CD4-positive, alpha-beta T cell (primary cell): ENCODE measurements around the gene G3BP1. TPM values are rescaled to one million over a fixed set of nuclear protein-coding genes. Genes with fewer than 3 reads are reported as not detected.
A peak's percentile ranks its signal among the peaks of the same experiment; 100 is the strongest.

ENCODE experiments used
- ATAC-seq: fragments of 200-7000 bp; cut with Tn5 transposase; one replicate; pipeline ENCODE4 v1.10.0; 2022; ENCODE audit warnings: mild to moderate bottlenecking; ENCODE audit not compliant: poor library complexity
- CTCF ChIA-PET: fragments of 350-600 bp; sonication (Branson Sonifier 250); formaldehyde crosslinking; loops from one replicate; lab custom pipeline; 2021; ENCODE audit warnings: antibody characterized with exemption, inconsistent platforms; lab: Charles Lee
- POLR2A ChIA-PET: fragments of 350-600 bp; sonication (Branson Sonifier 250); formaldehyde crosslinking; loops from one replicate; lab custom pipeline; 2021; ENCODE audit warnings: antibody characterized with exemption, inconsistent platforms; lab: Charles Lee
- DNase-seq, 14 experiments: peaks; one replicate each; pipeline ENCODE4 v3.0.0-alpha.2; 2013 to 2020; ENCODE audit warnings: mixed read lengths in 2 of 14
- H3K27ac ChIP-seq, 2 donors: one replicate each; pipeline versions ENCODE4 v1.5.1 to v1.7.0; 2013; ENCODE audit warnings: low read length in 2 of 2, low read depth in 1 of 2, mild to moderate bottlenecking in 1 of 2
- H3K27me3 ChIP-seq, 2 experiments: 1 replicate in 1 of 2; 2 replicates in 1 of 2; pipeline versions ENCODE4 v1.6.1 to v1.7.0; 2013; ENCODE audit warnings: low read length in 2 of 2, control low read depth in 1 of 2, mild to moderate bottlenecking in 1 of 2, moderate library complexity in 1 of 2; ENCODE audit not compliant: insufficient read depth in 2 of 2, control insufficient read depth in 1 of 2
- H3K36me3 ChIP-seq: one replicate; pipeline ENCODE4 v1.6.1; 2013; ENCODE audit warnings: low read length, control low read depth; ENCODE audit not compliant: insufficient read depth
- H3K4me1 ChIP-seq: one replicate; pipeline ENCODE4 v1.6.1; 2013; ENCODE audit warnings: low read length, control low read depth; ENCODE audit not compliant: insufficient read depth
- H3K4me3 ChIP-seq: one replicate; pipeline ENCODE4 v1.5.1; 2013; ENCODE audit warnings: mild to moderate bottlenecking, low read length, moderate library complexity
- H3K9me3 ChIP-seq, 2 experiments: 1 replicate in 1 of 2; 2 replicates in 1 of 2; pipeline versions ENCODE4 v1.6.1 to v1.7.0; 2013; ENCODE audit warnings: low read length in 2 of 2, mild to moderate bottlenecking in 2 of 2, control low read depth in 1 of 2, moderate library complexity in 1 of 2; ENCODE audit not compliant: control insufficient read depth in 1 of 2, insufficient read depth in 1 of 2
- H3K27ac Mint-ChIP-seq: one replicate; pipeline ENCODE4 v1.8.0; 2020; ENCODE audit warnings: mixed read lengths
- H3K27me3 Mint-ChIP-seq: one replicate; pipeline ENCODE4 v1.8.0; 2021; ENCODE audit warnings: mixed read lengths
- H3K36me3 Mint-ChIP-seq: one replicate; pipeline ENCODE4 v1.8.0; 2021; ENCODE audit warnings: low read depth, mixed read lengths
- H3K4me1 Mint-ChIP-seq: one replicate; pipeline ENCODE4 v1.8.0; 2021; ENCODE audit warnings: low read depth, mixed read lengths
- H3K4me3 Mint-ChIP-seq: one replicate; pipeline ENCODE4 v1.8.0; 2020; ENCODE audit warnings: mild to moderate bottlenecking, mixed read lengths
- H3K9me3 Mint-ChIP-seq: one replicate; pipeline ENCODE4 v1.8.0; 2020; ENCODE audit warnings: mixed read lengths
- CTCF ChIP-seq: fragments of 200-600 bp; IDR thresholded peaks from one replicate; pipeline ENCODE4 v1.8.0; 2022; ENCODE audit warnings: antibody characterized with exemption, mild to moderate bottlenecking
- intact Hi-C, 2 experiments: fragments of 100-400 bp; cut with DNase I in 1 of 2; cut with micrococcal nuclease in 1 of 2; formaldehyde crosslinking; loops; one replicate each; pipeline versions ENCODE4 v1.15.1 to v1.9.0; 2023 to 2025; cut with DNase I, micrococcal nuclease
- total RNA-seq, 174 experiments: library from RNA in 2 of 174; stranded (reverse) in 2 of 174; gene quantifications; one replicate each; pipeline ENCODE4 v1.2.3 and lab custom pipeline; 2021 to 2026

Gene G3BP1
- total RNA-seq, 2 experiments from 2014 or later: 82.3 to 83.9 TPM

GRCh38 chr5:151758430-151759241 is 13.1 kb upstream of the G3BP1 start, which contains the start of gene ATOX1:
Gene ATOX1, minus strand, starts transcription at chr5:151758631. Its CDS starts 80 bp downstream, at chr5:151758551.
- H3K27ac ChIP-seq: peak within 1 kb of the TSS; percentile 55 to 68
- no peaks in the 10 kb centered on the region for H3K9me3 Mint-ChIP-seq
- H3K9me3 ChIP-seq: no peaks in the 10 kb centered on the region
- ChIA-PET CTCF (interaction anchor here (1.9 to 2.4 kb wide), 2 partner anchors 9 to 13 kb away, joined by 6 to 8 read pairs; partner anchors contain the start of gene G3BP1), POLR2A (interaction anchor here (1.0 to 7.7 kb wide), 5 partner anchors 9 to 17 kb away, joined by 3 to 160 read pairs (median 4); partner anchors contain the start of gene G3BP1)
- H3K27me3 Mint-ChIP-seq: no peaks in the 10 kb centered on the region
- peak within 1 kb of the TSS; percentile 95 for H3K27ac Mint-ChIP-seq
- peaks cover 47% of the 10 kb centered on the region for H3K4me1 Mint-ChIP-seq
- no peaks in the 10 kb centered on the region for H3K27me3 ChIP-seq
- ATAC-seq (peak; percentile 98), DNase-seq (peak; percentile 84 to 96 (median 89))
- H3K4me3 Mint-ChIP-seq: peak within 1 kb of the TSS; percentile 97
- H3K4me3 ChIP-seq: peak within 1 kb of the TSS; percentile 95
- no peak for TF ChIP-seq CTCF
- no peaks in the 10 kb centered on the region for H3K36me3 ChIP-seq
- H3K4me1 ChIP-seq: peaks cover 39% of the 10 kb centered on the region
- intact Hi-C loops: loop anchor here (1.0 to 10.0 kb wide), 3 partner anchors 13 to 674 kb away; partner anchors contain the start of genes G3BP1 (in 2 of the 2), GM2A (in 1 of the 2) and TNIP1 (in 1 of the 2)
- peaks cover 5% of the 10 kb centered on the region for H3K36me3 Mint-ChIP-seq

GRCh38 chr5:151764801-151765200 is 7.0 kb upstream of the G3BP1 start:
- POLR2A ChIA-PET: no interaction called here

GRCh38 chr5:151766975-151767374 is 4.8 kb upstream of the G3BP1 start:
- Mint-ChIP-seq H3K4me1 (peaks cover 11% of the 10 kb centered on the region), H3K36me3 (no peaks in the 10 kb centered on the region), H3K4me3 (no peak overlapping the region), H3K27me3 (no peaks in the 10 kb centered on the region), H3K27ac (peak overlapping the region; percentile 41), H3K9me3 (no peaks in the 10 kb centered on the region)
- Histone ChIP-seq H3K4me3 (no peak overlapping the region), H3K27me3 (no peaks in the 10 kb centered on the region), H3K4me1 (peaks cover 21% of the 10 kb centered on the region), H3K27ac (no peak overlapping the region), H3K9me3 (no peaks in the 10 kb centered on the region), H3K36me3 (no peaks in the 10 kb centered on the region)
- TF ChIP-seq CTCF: no peak
- POLR2A ChIA-PET: no interaction called here
- CTCF ChIA-PET: no interaction called here
- ATAC-seq (no peak), DNase-seq (no peak)
- intact Hi-C loops: loop anchor here in 1 of 2 experiments (5.0 to 10.0 kb wide), 2 partner anchors 265 to 1312 kb away; no protein-coding TSS in a partner anchor

More at GRCh38 chr5:151764801-151765200, 7.0 kb upstream of the G3BP1 start:
- no peak for ATAC-seq
- Mint-ChIP-seq H3K4me3 (no peak overlapping the region), H3K9me3 (no peaks in the 10 kb centered on the region), H3K27ac (no peak overlapping the region), H3K36me3 (no peaks in the 10 kb centered on the region), H3K27me3 (no peaks in the 10 kb centered on the region), H3K4me1 (peaks cover 6% of the 10 kb centered on the region)
- no peak overlapping the region for H3K27ac ChIP-seq
- peaks cover 7% of the 10 kb centered on the region for H3K4me1 ChIP-seq
- CTCF ChIA-PET: interaction anchor here (1.0 kb wide), 1 partner anchor 12 kb away, joined by 5 read pairs; no protein-coding TSS in a partner anchor
- no peaks in the 10 kb centered on the region for H3K9me3 ChIP-seq
- TF ChIP-seq CTCF: no peak
- H3K4me3 ChIP-seq: no peak overlapping the region
- DNase-seq: no peak
- H3K36me3 ChIP-seq: no peaks in the 10 kb centered on the region
- intact Hi-C loops: loop anchor here in 1 of 2 experiments (5.0 to 10.0 kb wide), 3 partner anchors 262 to 1310 kb away; no protein-coding TSS in a partner anchor
- H3K27me3 ChIP-seq: no peaks in the 10 kb centered on the region
